K562 (cell line): ENCODE data around the gene AJAP1. TPM values are rescaled to one million over a fixed set of nuclear protein-coding genes. Genes with fewer than 3 reads are reported as not detected.

ENCODE experiments used
- ATAC-seq: fragments of 200-7000 bp; cut with Tn5 transposase; 3 replicates; pipeline ENCODE4 v1.9.1; 2020; ENCODE audit warnings: moderate library complexity
- BruUV-seq: library from RNA; stranded (reverse); fragments of 400-500 nt; replicated peaks from 2 replicates; lab custom pipeline; 2021; lab: Mats Ljungman, UMichigan
- CTCF ChIA-PET: fragments of 300-600 bp; formaldehyde crosslinking; extraction: SDS; loops from one replicate; lab custom pipeline; 2021; ENCODE audit warnings: low intra/inter-chr PET ratio; lab: Yijun Ruan, JAX
- POLR2A ChIA-PET: fragments of 300-600, 350-650 bp; sonication (Branson Sonifier 250); formaldehyde crosslinking; extraction: SDS; loops from one replicate; lab custom pipeline; 2021; ENCODE audit warnings: antibody characterized with exemption, inconsistent platforms; lab: Yijun Ruan, JAX
- DNase-seq, 4 experiments: peaks; one replicate each; pipeline versions ENCODE4 v3.0.0 to v3.0.0-alpha.2; 2011 to 2018; ENCODE audit warnings: low spot score in 3 of 4, mixed read lengths in 3 of 4; ENCODE audit errors: extremely low read depth in 1 of 4
- FAIRE-seq: peaks from 2 replicates; lab custom pipeline; 2011; peaks lifted over from hg19 to GRCh38; lab: Jason Lieb, UNC
- H2AFZ ChIP-seq: 2 replicates; pipeline ENCODE4 v1.6.0; 2011; ENCODE audit warnings: low read depth, low read length, control low read depth, inconsistent platforms
- H3K27ac ChIP-seq: fragments of 200-600 bp; 3 replicates; pipeline ENCODE4 v1.8.0; 2011; ENCODE audit warnings: low read depth, mild to moderate bottlenecking, control low read depth, inconsistent platforms, low read length, moderate library complexity, mixed read lengths; ENCODE audit errors: extremely low read depth
- H3K27me3 ChIP-seq, 2 experiments: fragments of 300-600 bp in 1 of 2; 2 replicates in 1 of 2; 3 replicates in 1 of 2; pipeline versions ENCODE4 v1.6.0 to v1.8.0; 2011; ENCODE audit warnings: inconsistent platforms in 2 of 2, low read length in 2 of 2, mild to moderate bottlenecking in 1 of 2, mixed read lengths in 1 of 2, moderate library complexity in 1 of 2; ENCODE audit not compliant: control insufficient read depth in 2 of 2, insufficient read depth in 2 of 2
- H3K36me3 ChIP-seq: fragments of 300-600 bp; 3 replicates; pipeline ENCODE4 v1.8.0; 2011; ENCODE audit warnings: mild to moderate bottlenecking, low read length, inconsistent platforms; ENCODE audit not compliant: control insufficient read depth, insufficient read depth
- H3K4me1 ChIP-seq, 2 experiments: fragments of 200-600 bp in 1 of 2; replicated peaks in 1 of 2; 2 replicates in 1 of 2; 3 replicates in 1 of 2; pipeline versions ENCODE4 v1.5.1 to v1.8.0; 2011; ENCODE audit warnings: inconsistent platforms in 2 of 2, low read length in 2 of 2, mild to moderate bottlenecking in 1 of 2, mixed read lengths in 1 of 2, moderate library complexity in 1 of 2; ENCODE audit not compliant: control insufficient read depth in 2 of 2, insufficient read depth in 2 of 2
- H3K4me2 ChIP-seq: 2 replicates; pipeline ENCODE4 v1.6.1; 2011; ENCODE audit warnings: low read length, control low read depth, inconsistent platforms, mixed read lengths; ENCODE audit not compliant: insufficient read depth
- H3K4me3 ChIP-seq: fragments of 200-600 bp; sonication (generic), shearing (Covaris generic); 2 replicates; pipeline ENCODE4 v1.5.1; 2016; ENCODE audit warnings: control low read depth, inconsistent platforms
- H3K79me2 ChIP-seq: fragments of 200-600 bp; 3 replicates; pipeline ENCODE4 v1.8.0; 2011; ENCODE audit warnings: low read length, inconsistent platforms; ENCODE audit not compliant: control insufficient read depth, insufficient read depth
- H3K9ac ChIP-seq, 2 experiments: 2 replicates each; pipeline versions ENCODE4 v1.6.0 to v1.6.1; 2011; ENCODE audit warnings: low read depth in 2 of 2, low read length in 2 of 2, control low read depth in 1 of 2, inconsistent platforms in 1 of 2, mild to moderate bottlenecking in 1 of 2, mixed read lengths in 1 of 2; ENCODE audit not compliant: insufficient read depth in 1 of 2
- H3K9me1 ChIP-seq: one replicate; pipeline ENCODE4 v1.6.0; 2011; ENCODE audit warnings: inconsistent platforms, mild to moderate bottlenecking, low read length, moderate library complexity; ENCODE audit not compliant: control insufficient read depth, insufficient read depth
- H3K9me3 ChIP-seq: replicated peaks from 2 replicates; pipeline ENCODE4 v1.5.1; 2011; ENCODE audit warnings: low read depth, low read length, inconsistent platforms; ENCODE audit not compliant: control insufficient read depth, insufficient read depth
- H4K20me1 ChIP-seq: replicated peaks from 2 replicates; pipeline ENCODE4 v1.6.1; 2011; ENCODE audit warnings: low read length, inconsistent platforms, mixed read lengths; ENCODE audit not compliant: control insufficient read depth, insufficient read depth
- EGR1 ChIP-seq: fragments of 450-650 bp; conservative IDR thresholded peaks from 2 replicates; pipeline ENCODE4 v1.6.1; 2017; ENCODE audit warnings: mild to moderate bottlenecking
- HDAC2 ChIP-seq: fragments of 450-650 bp; IDR thresholded peaks from 2 replicates; pipeline ENCODE4 v1.6.1; 2016; ENCODE audit warnings: mild to moderate bottlenecking
- HNRNPLL ChIP-seq: fragments of 200-400 bp; formaldehyde crosslinking; IDR thresholded peaks from 2 replicates; pipeline ENCODE4 v1.6.1; 2017; ENCODE audit warnings: low read length, low read depth, mild to moderate bottlenecking; ENCODE audit not compliant: poor library complexity, severe bottlenecking
- KLF10 ChIP-seq: fragments of 250-450 bp; sonication (Bioruptor Pico); IDR thresholded peaks from 2 replicates; pipeline ENCODE4 v1.6.1; 2021; ENCODE audit warnings: matching md5 sums
- LEF1 ChIP-seq: fragments of 450-650 bp; IDR thresholded peaks from 2 replicates; pipeline ENCODE4 v1.6.1; 2016; ENCODE audit warnings: mild to moderate bottlenecking
- RCOR1 ChIP-seq, 2 experiments: IDR thresholded peaks; 2 replicates each; pipeline ENCODE4 v1.6.1; 2012; ENCODE audit warnings: low read depth in 2 of 2, low read length in 2 of 2, borderline replicate concordance in 1 of 2, improper control_type of control experiment in 1 of 2
- SNIP1 ChIP-seq: fragments of 450-650 bp; IDR thresholded peaks from 2 replicates; pipeline ENCODE4 v1.7.1; 2017; ENCODE audit warnings: low read depth, mild to moderate bottlenecking
- WGBS: fragments of 100-300 bp; shearing (Covaris generic); methylation state at CpG from one replicate; pipeline ENCODE4 v1.1.6; 2016; ENCODE audit warnings: low coverage, mixed read lengths; ENCODE audit not compliant: insufficient coverage; ENCODE audit errors: missing lambda C conversion rate; 5-methylcytosine and 5-hydroxymethylcytosine counted together
- in situ Hi-C: fragments of 300-500 bp; cut with MboI; formaldehyde crosslinking; loops from 4 replicates; pipeline ENCODE4 v1.15.0; 2018; ENCODE audit warnings: inconsistent platforms, mixed read lengths
- intact Hi-C: fragments of 100-400 bp; cut with micrococcal nuclease; formaldehyde crosslinking; loops from 2 replicates; pipeline ENCODE4 v1.14.2; 2022
- polyA plus RNA-seq, 8 experiments: library from polyadenylated mRNA; depleted of rRNA in 4 of 8; stranded (reverse) in 5 of 8; unstranded in 3 of 8; fragments of >200 nt; fragmentation: Nextera tagmentation in 2 of 8; fragmentation: Illumina TruSeq in 1 of 8; extraction: Ambion mirVana in 2 of 8; extraction: Trizol in 1 of 8; gene quantifications; 2 replicates each; pipeline versions ENCODE4 v1.2.1 to v1.2.3, GENCODE V29; 2011 to 2014; ENCODE audit warnings: inconsistent platforms in 1 of 8, missing spikeins in 1 of 8
- total RNA-seq, 7 experiments: library from RNA; depleted of rRNA in 6 of 7; stranded (reverse); fragments of >200 nt in 6 of 7; fragmentation: Illumina TruSeq in 2 of 7; extraction: Trizol in 2 of 7; gene quantifications; 2 replicates each; pipeline versions ENCODE4 v1.2.1 to v1.2.3, GENCODE V29; 2011 to 2021; ENCODE audit warnings: low replicate concordance in 1 of 7

Gene AJAP1
- total and polyA plus RNA-seq, 9 of the 15 experiments (the other 6 are each of a cell fraction or from before 2014, with no cell fraction given): not detected

GRCh38 chr1:4647391-4647790, 7.0 kb upstream of the AJAP1 start:
- BruUV-seq: no TSS peak
- no peak for FAIRE-seq
- ChIA-PET CTCF (no interaction called here), POLR2A (no interaction called here)
- no peak overlapping the region for H3K4me3 ChIP-seq
- H3K4me2 ChIP-seq: no peak overlapping the region
- TF ChIP-seq HDAC2 (no peak), KLF10 (CRISPR knock-in tag) (no peak), SNIP1 (no peak)
- H3K79me2 ChIP-seq: no peaks in the 10 kb centered on the region
- H4K20me1 ChIP-seq: no peaks in the 10 kb centered on the region
- WGBS: 0% methylated on average over 1 of the region's 1 CpG
- no peaks in the 10 kb centered on the region; a peak in 1 of 5 replicates for H3K27me3 ChIP-seq
- no peak for DNase-seq
- ATAC-seq: no peak
- no peak overlapping the region for H3K9ac ChIP-seq
- no peak overlapping the region for H3K27ac ChIP-seq
- peaks cover 0 to under 1% of the 10 kb centered on the region in 2 experiments; a peak in 1 of 5 replicates for H3K4me1 ChIP-seq
- H3K36me3 ChIP-seq: no peaks in the 10 kb centered on the region
- in situ Hi-C loops: no loop called here
- no peaks in the 10 kb centered on the region for H3K9me3 ChIP-seq
- intact Hi-C loops: no loop called here
- H2AFZ ChIP-seq: no peak overlapping the region
- H3K9me1 ChIP-seq: no peaks in the 10 kb centered on the region

- POLR2A ChIA-PET: no interaction called here
- BruUV-seq: no TSS peak
- FAIRE-seq: no peak
Observed at GRCh38 chr1:4648657-4649056, 5.8 kb upstream of the AJAP1 start.

More at GRCh38 chr1:4648657-4649056, 5.8 kb upstream of the AJAP1 start:
- Histone ChIP-seq H3K27me3 (no peaks in the 10 kb centered on the region; a peak in 1 of 5 replicates), H3K27ac (no peak overlapping the region), H2AFZ (no peak overlapping the region), H3K79me2 (no peaks in the 10 kb centered on the region), H3K4me1 (peaks cover 0 to 9% of the 10 kb centered on the region in 2 experiments; a peak in 1 of 5 replicates), H3K9me3 (no peaks in the 10 kb centered on the region), H3K4me2 (no peak overlapping the region), H3K36me3 (no peaks in the 10 kb centered on the region), H3K4me3 (no peak overlapping the region), H4K20me1 (no peaks in the 10 kb centered on the region), H3K9ac (no peak overlapping the region), H3K9me1 (no peaks in the 10 kb centered on the region)
- TF ChIP-seq RCOR1 (IDR thresholded peaks at IDR 0.05; ENCODE audit: borderline replicate concordance in 1 of 2, low read depth in 2 of 2, low read length in 2 of 2) (no peak), LEF1 (no peak), EGR1 (no peak), HNRNPLL (no peak)
- intact Hi-C loops: no loop called here
- ATAC-seq: no peak
- WGBS: 0% methylated on average over 2 of the region's 2 CpGs
- DNase-seq: no peak
- in situ Hi-C loops: no loop called here
- CTCF ChIA-PET: no interaction called here
